GM12875 (cell line): Measurements from ENCODE around the gene CNEP1R1.

Experiments
- H3K4me3 ChIP-seq: one replicate; pipeline ENCODE4 v1.5.1; 2011; ENCODE audit warnings: low read depth, low read length, control low read depth
- TF ChIP-seq, protein P1 (sequence below): IDR thresholded peaks from 2 replicates; pipeline ENCODE4 v1.5.1; 2011; ENCODE audit warnings: low read depth, mild to moderate bottlenecking, control low read depth, inconsistent platforms, low read length, moderate library complexity, borderline replicate concordance; ENCODE audit not compliant: insufficient read depth

CNEP1R1 gene

GRCh38 chr16:50035468-50035992, 10.5 kb downstream of the CNEP1R1 start:
- no peak overlapping the region for H3K4me3 ChIP-seq
- TF ChIP-seq, protein P1, sequence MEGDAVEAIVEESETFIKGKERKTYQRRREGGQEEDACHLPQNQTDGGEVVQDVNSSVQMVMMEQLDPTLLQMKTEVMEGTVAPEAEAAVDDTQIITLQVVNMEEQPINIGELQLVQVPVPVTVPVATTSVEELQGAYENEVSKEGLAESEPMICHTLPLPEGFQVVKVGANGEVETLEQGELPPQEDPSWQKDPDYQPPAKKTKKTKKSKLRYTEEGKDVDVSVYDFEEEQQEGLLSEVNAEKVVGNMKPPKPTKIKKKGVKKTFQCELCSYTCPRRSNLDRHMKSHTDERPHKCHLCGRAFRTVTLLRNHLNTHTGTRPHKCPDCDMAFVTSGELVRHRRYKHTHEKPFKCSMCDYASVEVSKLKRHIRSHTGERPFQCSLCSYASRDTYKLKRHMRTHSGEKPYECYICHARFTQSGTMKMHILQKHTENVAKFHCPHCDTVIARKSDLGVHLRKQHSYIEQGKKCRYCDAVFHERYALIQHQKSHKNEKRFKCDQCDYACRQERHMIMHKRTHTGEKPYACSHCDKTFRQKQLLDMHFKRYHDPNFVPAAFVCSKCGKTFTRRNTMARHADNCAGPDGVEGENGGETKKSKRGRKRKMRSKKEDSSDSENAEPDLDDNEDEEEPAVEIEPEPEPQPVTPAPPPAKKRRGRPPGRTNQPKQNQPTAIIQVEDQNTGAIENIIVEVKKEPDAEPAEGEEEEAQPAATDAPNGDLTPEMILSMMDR = no peak

DNA sequence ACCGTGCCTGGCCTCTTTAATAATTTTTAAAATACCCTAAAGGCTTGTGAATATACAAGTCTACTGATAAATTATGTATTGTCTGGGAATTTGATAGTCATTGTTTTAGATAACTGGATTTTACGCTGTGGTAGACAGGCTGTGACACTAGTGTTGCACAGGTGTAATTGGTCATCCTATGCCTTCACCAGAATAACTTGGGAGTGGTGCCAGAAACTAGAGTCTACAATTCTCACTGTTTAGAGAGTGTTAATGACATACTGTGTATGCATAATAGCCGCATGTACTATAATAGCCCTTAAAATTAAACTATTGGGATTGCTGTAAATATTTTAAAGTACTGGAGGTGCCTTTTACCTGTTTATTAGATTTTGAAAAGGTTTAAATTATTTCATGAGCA, 11.4 kb downstream of the CNEP1R1 start:
- TF ChIP-seq, protein P1 = no peak
- no peak overlapping the region for H3K4me3 ChIP-seq

GRCh38 chr16:50037662-50038220, 12.7 kb downstream of the CNEP1R1 start:
- TF ChIP-seq, protein P1 = no peak
- no peak overlapping the region for H3K4me3 ChIP-seq

GRCh38 chr16:50038286-50038685, 13.3 kb downstream of the CNEP1R1 start:
- TF ChIP-seq, protein P1 = no peak
- H3K4me3 ChIP-seq = no peak overlapping the region

- TF ChIP-seq, protein P1 = no peak
- H3K4me3 ChIP-seq = no peak overlapping the region
These were observed 13.9 kb downstream of the CNEP1R1 start for GRCh38 chr16:50038756-50039529.

DNA sequence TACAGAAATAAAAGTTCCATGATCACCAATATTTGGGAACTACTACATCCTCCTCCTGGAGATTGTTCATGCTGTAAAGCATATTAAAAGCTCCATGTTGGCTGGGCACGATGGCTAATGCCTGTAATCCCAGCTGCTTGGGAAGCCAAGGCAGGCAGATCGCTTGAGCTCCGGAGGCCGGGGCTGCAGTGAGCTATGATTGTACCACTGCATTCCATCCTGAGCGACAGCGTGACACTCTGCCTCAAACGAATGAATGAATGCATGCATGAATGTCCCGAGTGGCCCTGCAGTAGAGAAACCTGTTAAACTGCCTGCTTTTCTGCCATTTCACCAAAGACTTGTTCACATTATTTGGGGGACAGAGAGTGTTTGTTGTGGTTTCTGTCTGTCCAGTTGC, 15.0 kb downstream of the CNEP1R1 start:
- H3K4me3 ChIP-seq = no peak overlapping the region
- TF ChIP-seq, protein P1 = no peak

DNA sequence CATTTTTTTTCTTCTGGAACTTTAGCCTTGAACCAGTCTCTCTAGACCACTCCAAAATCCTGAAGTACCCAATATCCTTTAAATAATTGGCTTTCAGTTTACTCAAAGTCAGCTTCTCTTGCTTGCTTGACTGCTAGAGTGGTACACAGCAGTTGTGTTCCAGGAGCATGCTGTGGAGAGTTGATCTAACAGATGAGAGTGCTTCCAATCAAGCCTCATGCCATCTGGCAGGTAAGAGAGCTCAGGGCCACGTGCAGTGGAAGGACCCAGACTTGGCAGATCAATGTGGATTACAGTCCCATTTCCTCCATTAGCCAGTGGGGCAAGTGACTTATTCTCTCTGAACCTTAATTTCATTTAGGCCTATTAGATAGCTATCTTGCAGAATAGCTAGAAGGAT, 15.7 kb downstream of the CNEP1R1 start:
- no peak overlapping the region for H3K4me3 ChIP-seq
- TF ChIP-seq, protein P1 = no peak
